K562 (cell line): Measurements from ENCODE around the gene KCNC4. TPM values are rescaled to one million over a fixed set of nuclear protein-coding genes. Genes with fewer than 3 reads are reported as not detected.

Experiments used
- ATAC-seq: fragments of 200-7000 bp; cut with Tn5 transposase; 3 replicates; pipeline ENCODE4 v1.9.1; 2020; ENCODE audit warnings: moderate library complexity
- BruUV-seq: library from RNA; stranded (reverse); fragments of 400-500 nt; replicated peaks from 2 replicates; lab custom pipeline; 2021; lab: Mats Ljungman, UMichigan
- CTCF ChIA-PET: fragments of 300-600 bp; formaldehyde crosslinking; extraction: SDS; loops from one replicate; lab custom pipeline; 2021; ENCODE audit warnings: low intra/inter-chr PET ratio; lab: Yijun Ruan, JAX
- POLR2A ChIA-PET: fragments of 300-600, 350-650 bp; sonication (Branson Sonifier 250); formaldehyde crosslinking; extraction: SDS; loops from one replicate; lab custom pipeline; 2021; ENCODE audit warnings: antibody characterized with exemption, inconsistent platforms; lab: Yijun Ruan, JAX
- DNase-seq, 4 experiments: peaks; one replicate each; pipeline versions ENCODE4 v3.0.0 to v3.0.0-alpha.2; 2011 to 2018; ENCODE audit warnings: low spot score in 3 of 4, mixed read lengths in 3 of 4; ENCODE audit errors: extremely low read depth in 1 of 4
- FAIRE-seq: peaks from 2 replicates; lab custom pipeline; 2011; peaks lifted over from hg19 to GRCh38; lab: Jason Lieb, UNC
- H2AFZ ChIP-seq: 2 replicates; pipeline ENCODE4 v1.6.0; 2011; ENCODE audit warnings: low read depth, low read length, control low read depth, inconsistent platforms
- H3K27ac ChIP-seq: fragments of 200-600 bp; 3 replicates; pipeline ENCODE4 v1.8.0; 2011; ENCODE audit warnings: low read depth, mild to moderate bottlenecking, control low read depth, inconsistent platforms, low read length, moderate library complexity, mixed read lengths; ENCODE audit errors: extremely low read depth
- H3K27me3 ChIP-seq, 2 experiments: fragments of 300-600 bp in 1 of 2; 2 replicates in 1 of 2; 3 replicates in 1 of 2; pipeline versions ENCODE4 v1.6.0 to v1.8.0; 2011; ENCODE audit warnings: inconsistent platforms in 2 of 2, low read length in 2 of 2, mild to moderate bottlenecking in 1 of 2, mixed read lengths in 1 of 2, moderate library complexity in 1 of 2; ENCODE audit not compliant: control insufficient read depth in 2 of 2, insufficient read depth in 2 of 2
- H3K36me3 ChIP-seq: fragments of 300-600 bp; 3 replicates; pipeline ENCODE4 v1.8.0; 2011; ENCODE audit warnings: mild to moderate bottlenecking, low read length, inconsistent platforms; ENCODE audit not compliant: control insufficient read depth, insufficient read depth
- H3K4me1 ChIP-seq, 2 experiments: fragments of 200-600 bp in 1 of 2; replicated peaks in 1 of 2; 2 replicates in 1 of 2; 3 replicates in 1 of 2; pipeline versions ENCODE4 v1.5.1 to v1.8.0; 2011; ENCODE audit warnings: inconsistent platforms in 2 of 2, low read length in 2 of 2, mild to moderate bottlenecking in 1 of 2, mixed read lengths in 1 of 2, moderate library complexity in 1 of 2; ENCODE audit not compliant: control insufficient read depth in 2 of 2, insufficient read depth in 2 of 2
- H3K4me2 ChIP-seq: 2 replicates; pipeline ENCODE4 v1.6.1; 2011; ENCODE audit warnings: low read length, control low read depth, inconsistent platforms, mixed read lengths; ENCODE audit not compliant: insufficient read depth
- H3K4me3 ChIP-seq: fragments of 200-600 bp; sonication (generic), shearing (Covaris generic); 2 replicates; pipeline ENCODE4 v1.5.1; 2016; ENCODE audit warnings: control low read depth, inconsistent platforms
- H3K79me2 ChIP-seq: fragments of 200-600 bp; 3 replicates; pipeline ENCODE4 v1.8.0; 2011; ENCODE audit warnings: low read length, inconsistent platforms; ENCODE audit not compliant: control insufficient read depth, insufficient read depth
- H3K9ac ChIP-seq, 2 experiments: 2 replicates each; pipeline versions ENCODE4 v1.6.0 to v1.6.1; 2011; ENCODE audit warnings: low read depth in 2 of 2, low read length in 2 of 2, control low read depth in 1 of 2, inconsistent platforms in 1 of 2, mild to moderate bottlenecking in 1 of 2, mixed read lengths in 1 of 2; ENCODE audit not compliant: insufficient read depth in 1 of 2
- H3K9me1 ChIP-seq: one replicate; pipeline ENCODE4 v1.6.0; 2011; ENCODE audit warnings: inconsistent platforms, mild to moderate bottlenecking, low read length, moderate library complexity; ENCODE audit not compliant: control insufficient read depth, insufficient read depth
- H3K9me3 ChIP-seq: replicated peaks from 2 replicates; pipeline ENCODE4 v1.5.1; 2011; ENCODE audit warnings: low read depth, low read length, inconsistent platforms; ENCODE audit not compliant: control insufficient read depth, insufficient read depth
- H4K20me1 ChIP-seq: replicated peaks from 2 replicates; pipeline ENCODE4 v1.6.1; 2011; ENCODE audit warnings: low read length, inconsistent platforms, mixed read lengths; ENCODE audit not compliant: control insufficient read depth, insufficient read depth
- EHMT2 ChIP-seq: fragments of 450-650 bp; IDR thresholded peaks from 2 replicates; pipeline ENCODE4 v1.6.1; 2018; ENCODE audit warnings: antibody characterized with exemption
- FOS ChIP-seq: IDR thresholded peaks from 3 replicates; pipeline ENCODE4 v1.6.1; 2011; ENCODE audit not compliant: insufficient read length; ENCODE audit errors: extremely low read depth
- HOXB6 ChIP-seq: fragments of 250-450 bp; sonication (Bioruptor Pico); IDR thresholded peaks from 2 replicates; pipeline ENCODE4 v1.5.1; 2022; ENCODE audit warnings: mild to moderate bottlenecking, borderline replicate concordance
- MTA1 ChIP-seq: fragments of 450-650 bp; IDR thresholded peaks from 2 replicates; pipeline ENCODE4 v1.6.1; 2017; ENCODE audit warnings: borderline replicate concordance
- NFIC ChIP-seq: fragments of 450-650 bp; IDR thresholded peaks from 2 replicates; pipeline ENCODE4 v1.6.1; 2017; ENCODE audit warnings: mild to moderate bottlenecking, inconsistent platforms
- NR2C2 ChIP-seq, 2 experiments: fragments of 200-800 bp in 1 of 2; sonication (Bioruptor generic) in 1 of 2; sonication (generic) in 1 of 2; formaldehyde crosslinking in 1 of 2; IDR thresholded peaks; 2 replicates each; pipeline versions ENCODE4 v1.6.1 to v1.8.0; 2016 to 2022; ENCODE audit warnings: mild to moderate bottlenecking in 1 of 2, missing compliant biosample characterization in 1 of 2, missing genetic modification characterization in 1 of 2, missing genetic modification reagents in 1 of 2
- RBM34 ChIP-seq: fragments of 200-400 bp; formaldehyde crosslinking; IDR thresholded peaks from 2 replicates; pipeline ENCODE4 v1.6.1; 2018; ENCODE audit warnings: low read length, borderline replicate concordance; ENCODE audit not compliant: insufficient read depth
- SP2 ChIP-seq: IDR thresholded peaks from 2 replicates; pipeline ENCODE4 v1.6.1; 2011; ENCODE audit warnings: mild to moderate bottlenecking, low read depth, low read length, moderate library complexity; ENCODE audit not compliant: poor library complexity, severe bottlenecking; ENCODE audit errors: extremely low read depth
- SPI1 ChIP-seq: IDR thresholded peaks from 2 replicates; pipeline ENCODE4 v1.6.1; 2011; ENCODE audit warnings: low read depth, low read length, control low read depth, borderline replicate concordance
- SREBF2 ChIP-seq: sonication (generic); formaldehyde crosslinking; IDR thresholded peaks from 2 replicates; pipeline ENCODE4 v1.4.0; 2020; ENCODE audit warnings: mild to moderate bottlenecking, missing genetic modification reagents
- ZNF23 ChIP-seq: fragments of 250-450 bp; sonication (Bioruptor Pico); IDR thresholded peaks from 2 replicates; pipeline ENCODE4 v1.4.0; 2020; ENCODE audit warnings: mild to moderate bottlenecking
- ZNF239 ChIP-seq: fragments of 250-450 bp; sonication (Bioruptor Pico); IDR thresholded peaks from 2 replicates; pipeline ENCODE4 v1.4.0; 2020; ENCODE audit warnings: mild to moderate bottlenecking
- WGBS: fragments of 100-300 bp; shearing (Covaris generic); methylation state at CpG from one replicate; pipeline ENCODE4 v1.1.6; 2016; ENCODE audit warnings: low coverage, mixed read lengths; ENCODE audit not compliant: insufficient coverage; ENCODE audit errors: missing lambda C conversion rate; 5-methylcytosine and 5-hydroxymethylcytosine counted together
- in situ Hi-C: fragments of 300-500 bp; cut with MboI; formaldehyde crosslinking; loops from 4 replicates; pipeline ENCODE4 v1.15.0; 2018; ENCODE audit warnings: inconsistent platforms, mixed read lengths
- intact Hi-C: fragments of 100-400 bp; cut with micrococcal nuclease; formaldehyde crosslinking; loops from 2 replicates; pipeline ENCODE4 v1.14.2; 2022
- polyA plus RNA-seq, 8 experiments: library from polyadenylated mRNA; depleted of rRNA in 4 of 8; stranded (reverse) in 5 of 8; unstranded in 3 of 8; fragments of >200 nt; fragmentation: Nextera tagmentation in 2 of 8; fragmentation: Illumina TruSeq in 1 of 8; extraction: Ambion mirVana in 2 of 8; extraction: Trizol in 1 of 8; gene quantifications; 2 replicates each; pipeline versions ENCODE4 v1.2.1 to v1.2.3, GENCODE V29; 2011 to 2014; ENCODE audit warnings: inconsistent platforms in 1 of 8, missing spikeins in 1 of 8
- total RNA-seq, 7 experiments: library from RNA; depleted of rRNA in 6 of 7; stranded (reverse); fragments of >200 nt in 6 of 7; fragmentation: Illumina TruSeq in 2 of 7; extraction: Trizol in 2 of 7; gene quantifications; 2 replicates each; pipeline versions ENCODE4 v1.2.1 to v1.2.3, GENCODE V29; 2011 to 2021; ENCODE audit warnings: low replicate concordance in 1 of 7
- TF ChIP-seq, protein P1 (sequence below): fragments of 450-650 bp; IDR thresholded peaks from 2 replicates; pipeline ENCODE4 v1.6.1; 2016; ENCODE audit warnings: mild to moderate bottlenecking

Gene KCNC4
- total and polyA plus RNA-seq, 9 of the 15 experiments (the other 6 are each of a cell fraction or from before 2014, with no cell fraction given): 0.07 to 1.8 (median 0.73) TPM

DNA sequence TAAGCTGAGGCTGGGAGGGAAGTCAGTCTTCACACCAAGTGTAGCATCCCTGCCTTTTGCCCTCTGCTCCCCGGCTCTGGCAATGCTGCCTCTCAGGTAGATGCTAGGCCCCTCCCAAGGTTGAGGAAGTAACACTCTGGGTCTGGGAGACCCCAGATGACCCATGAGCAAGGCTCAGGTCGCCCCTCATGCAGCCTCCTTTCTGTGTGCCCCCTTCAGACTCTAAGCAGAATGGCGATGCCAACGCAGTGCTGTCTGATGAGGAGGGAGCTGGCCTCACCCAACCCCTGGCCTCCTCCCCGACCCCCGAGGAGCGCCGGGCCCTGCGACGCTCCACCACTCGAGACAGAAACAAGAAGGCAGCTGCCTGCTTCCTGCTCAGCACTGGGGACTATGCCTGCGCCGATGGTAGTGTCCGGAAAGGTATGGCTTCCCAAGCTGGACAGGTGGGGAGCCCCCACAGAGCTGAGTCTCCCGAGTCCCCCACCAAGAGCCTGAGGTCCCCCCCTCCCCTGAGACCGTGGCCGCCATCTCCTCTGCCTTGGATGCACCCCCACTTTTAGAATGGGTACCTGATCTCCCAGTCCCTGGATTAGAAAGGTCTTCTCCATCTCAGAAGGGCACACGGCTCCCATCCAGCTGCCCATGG lies 15.8 kb downstream of the KCNC4 start:
- intact Hi-C loops (no loop called here), in situ Hi-C loops (no loop called here)
- POLR2A ChIA-PET: interaction anchor here (0.5 to 3.2 kb wide), 5 partner anchors 10 to 136 kb away, joined by 3 to 19 read pairs (median 5); partner anchors contain the start of gene KCNC4
- H3K9ac ChIP-seq: no peak overlapping the region
- no peak for TF ChIP-seq MTA1
- TF ChIP-seq ZNF23 (CRISPR knock-in tag): no peak
- no peak for TF ChIP-seq ZNF239 (CRISPR knock-in tag)
- no peak for TF ChIP-seq SPI1
- TF ChIP-seq FOS: no peak
- no peak for TF ChIP-seq HOXB6
- TF ChIP-seq NR2C2 (CRISPR knock-in tag; IDR thresholded peaks at IDR 0.05): no peak
- no peak for TF ChIP-seq NR2C2 (tag; IDR thresholded peaks at IDR 0.05)
- no peak for TF ChIP-seq NFIC
- TF ChIP-seq, protein P1, sequence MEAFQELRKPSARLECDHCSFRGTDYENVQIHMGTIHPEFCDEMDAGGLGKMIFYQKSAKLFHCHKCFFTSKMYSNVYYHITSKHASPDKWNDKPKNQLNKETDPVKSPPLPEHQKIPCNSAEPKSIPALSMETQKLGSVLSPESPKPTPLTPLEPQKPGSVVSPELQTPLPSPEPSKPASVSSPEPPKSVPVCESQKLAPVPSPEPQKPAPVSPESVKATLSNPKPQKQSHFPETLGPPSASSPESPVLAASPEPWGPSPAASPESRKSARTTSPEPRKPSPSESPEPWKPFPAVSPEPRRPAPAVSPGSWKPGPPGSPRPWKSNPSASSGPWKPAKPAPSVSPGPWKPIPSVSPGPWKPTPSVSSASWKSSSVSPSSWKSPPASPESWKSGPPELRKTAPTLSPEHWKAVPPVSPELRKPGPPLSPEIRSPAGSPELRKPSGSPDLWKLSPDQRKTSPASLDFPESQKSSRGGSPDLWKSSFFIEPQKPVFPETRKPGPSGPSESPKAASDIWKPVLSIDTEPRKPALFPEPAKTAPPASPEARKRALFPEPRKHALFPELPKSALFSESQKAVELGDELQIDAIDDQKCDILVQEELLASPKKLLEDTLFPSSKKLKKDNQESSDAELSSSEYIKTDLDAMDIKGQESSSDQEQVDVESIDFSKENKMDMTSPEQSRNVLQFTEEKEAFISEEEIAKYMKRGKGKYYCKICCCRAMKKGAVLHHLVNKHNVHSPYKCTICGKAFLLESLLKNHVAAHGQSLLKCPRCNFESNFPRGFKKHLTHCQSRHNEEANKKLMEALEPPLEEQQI: no peak
- TF ChIP-seq RBM34: no peak
- TF ChIP-seq SREBF2 (CRISPR knock-in tag): no peak
- no peak for TF ChIP-seq EHMT2
- no peak for TF ChIP-seq SP2
- no peak overlapping the region for H3K4me3 ChIP-seq
- CTCF ChIA-PET: no interaction called here
- H3K27me3 ChIP-seq: peaks cover 50 to 96% of the 10 kb centered on the region in 2 experiments; a peak in 4 of 5 replicates
- H3K4me1 ChIP-seq: peaks cover 0 to 10% of the 10 kb centered on the region in 2 experiments; a peak in 2 of 5 replicates
- no peak for ATAC-seq
- FAIRE-seq: no peak
- H3K4me2 ChIP-seq: no peak overlapping the region
- no TSS peak for BruUV-seq
- DNase-seq: no peak
- no peaks in the 10 kb centered on the region for H3K36me3 ChIP-seq
- no peaks in the 10 kb centered on the region for H3K9me1 ChIP-seq
- no peak overlapping the region for H2AFZ ChIP-seq
- peaks cover 61% of the 10 kb centered on the region for H4K20me1 ChIP-seq
- no peaks in the 10 kb centered on the region for H3K9me3 ChIP-seq
- no peak overlapping the region for H3K27ac ChIP-seq
- H3K79me2 ChIP-seq: no peaks in the 10 kb centered on the region
- WGBS: 2% methylated on average over 18 of the region's 18 CpGs
